Ovary (tissue), 3 donors: ENCODE results near the gene PRKG1.

Source experiments
- EP300 ChIP-seq: sonication (generic); formaldehyde crosslinking; IDR thresholded peaks from one replicate; pipeline ENCODE4 v1.6.1; 2017; ENCODE audit warnings: antibody characterized with exemption
- TF ChIP-seq, protein P1 (sequence below), 3 donors: fragments of 450-650 bp in 2 of 3; fragments of 200-600 bp in 1 of 3; IDR thresholded peaks; one replicate each; pipeline versions ENCODE4 v1.5.1 to v1.8.0; 2016 to 2022; ENCODE audit warnings: antibody characterized with exemption in 3 of 3, mild to moderate bottlenecking in 1 of 3
- donor health status: DM: no; HTN: no; CAD: no.

GRCh38 chr10:51663086-51663485 is 588.8 kb downstream of the PRKG1 start:
- TF ChIP-seq, protein P1, sequence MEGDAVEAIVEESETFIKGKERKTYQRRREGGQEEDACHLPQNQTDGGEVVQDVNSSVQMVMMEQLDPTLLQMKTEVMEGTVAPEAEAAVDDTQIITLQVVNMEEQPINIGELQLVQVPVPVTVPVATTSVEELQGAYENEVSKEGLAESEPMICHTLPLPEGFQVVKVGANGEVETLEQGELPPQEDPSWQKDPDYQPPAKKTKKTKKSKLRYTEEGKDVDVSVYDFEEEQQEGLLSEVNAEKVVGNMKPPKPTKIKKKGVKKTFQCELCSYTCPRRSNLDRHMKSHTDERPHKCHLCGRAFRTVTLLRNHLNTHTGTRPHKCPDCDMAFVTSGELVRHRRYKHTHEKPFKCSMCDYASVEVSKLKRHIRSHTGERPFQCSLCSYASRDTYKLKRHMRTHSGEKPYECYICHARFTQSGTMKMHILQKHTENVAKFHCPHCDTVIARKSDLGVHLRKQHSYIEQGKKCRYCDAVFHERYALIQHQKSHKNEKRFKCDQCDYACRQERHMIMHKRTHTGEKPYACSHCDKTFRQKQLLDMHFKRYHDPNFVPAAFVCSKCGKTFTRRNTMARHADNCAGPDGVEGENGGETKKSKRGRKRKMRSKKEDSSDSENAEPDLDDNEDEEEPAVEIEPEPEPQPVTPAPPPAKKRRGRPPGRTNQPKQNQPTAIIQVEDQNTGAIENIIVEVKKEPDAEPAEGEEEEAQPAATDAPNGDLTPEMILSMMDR (IDR thresholded peaks at IDR 0.05) = no peak
- TF ChIP-seq EP300 = no peak
